K562 (cell line): ENCODE measurements around the gene DVL2.

Experiments
- CC2D1A ChIP-seq: fragments of 450-650 bp; IDR thresholded peaks from 2 replicates; pipeline ENCODE4 v1.6.1; 2017; ENCODE audit warnings: mild to moderate bottlenecking
- EP300 ChIP-seq: IDR thresholded peaks from 2 replicates; pipeline ENCODE4 v1.6.1; 2012; ENCODE audit warnings: low read length, improper control_type of control experiment
- JUN ChIP-seq, 2 experiments: sonication (generic) in 1 of 2; formaldehyde crosslinking in 1 of 2; IDR thresholded peaks; 2 replicates each; pipeline versions ENCODE4 v1.6.1 to v1.8.0; 2012 to 2022; ENCODE audit warnings: borderline replicate concordance in 2 of 2, mild to moderate bottlenecking in 2 of 2, improper control_type of control experiment in 1 of 2, low read depth in 1 of 2, low read length in 1 of 2, missing genetic modification reagents in 1 of 2
- NFE2L1 ChIP-seq: fragments of 450-650 bp; IDR thresholded peaks from 2 replicates; pipeline ENCODE4 v1.6.1; 2016; ENCODE audit warnings: missing genetic modification characterization, low read depth, mild to moderate bottlenecking, missing compliant biosample characterization, moderate library complexity, borderline replicate concordance
- PHTF2 ChIP-seq: fragments of 250-450 bp; sonication (Bioruptor Pico); IDR thresholded peaks from 2 replicates; pipeline ENCODE4 v1.5.0; 2021; ENCODE audit warnings: mild to moderate bottlenecking
- PRPF4 ChIP-seq: fragments of 200-400 bp; formaldehyde crosslinking; IDR thresholded peaks from one replicate; pipeline ENCODE4 v1.6.1; 2017; ENCODE audit warnings: low read length, low read depth, mild to moderate bottlenecking; ENCODE audit not compliant: insufficient read depth, poor library complexity, severe bottlenecking
- TAF7 ChIP-seq: fragments of 450-650 bp; IDR thresholded peaks from 2 replicates; pipeline ENCODE4 v1.6.1; 2016; ENCODE audit warnings: missing genetic modification characterization, missing compliant biosample characterization
- YY1 ChIP-seq, 3 experiments: IDR thresholded peaks; 2 replicates each; pipeline ENCODE4 v1.6.1; 2011; ENCODE audit warnings: low read length in 2 of 3, mild to moderate bottlenecking in 2 of 3, moderate library complexity in 2 of 3, borderline replicate concordance in 1 of 3, control low read depth in 1 of 3, low read depth in 1 of 3; ENCODE audit not compliant: insufficient read depth in 3 of 3, insufficient replicate concordance in 2 of 3, control insufficient read depth in 1 of 3, insufficient read length in 1 of 3; ENCODE audit errors: extremely low read depth in 1 of 3
- TF ChIP-seq, protein P1 (sequence below): fragments of 200-800 bp; sonication (Bioruptor generic); IDR thresholded peaks from 2 replicates; pipeline ENCODE4 v1.6.1; 2016; ENCODE audit warnings: missing genetic modification characterization, missing compliant biosample characterization
- TF ChIP-seq, protein P2 (sequence below): fragments of 150-350 bp; conservative IDR thresholded peaks from 2 replicates; pipeline ENCODE4 v1.6.1; 2014; ENCODE audit warnings: low read length
- TF ChIP-seq, protein P3 (sequence below): fragments of 150-350 bp; IDR thresholded peaks from 2 replicates; pipeline ENCODE4 v1.6.1; 2014; ENCODE audit warnings: low read depth, mild to moderate bottlenecking, low read length, borderline replicate concordance
- TF ChIP-seq, protein P4 (sequence below), 3 experiments: IDR thresholded peaks in 2 of 3; conservative IDR thresholded peaks in 1 of 3; 2 replicates each; pipeline ENCODE4 v1.5.1; 2011 to 2012; ENCODE audit warnings: low read length in 3 of 3, mild to moderate bottlenecking in 3 of 3, control low read depth in 2 of 3, improper control_type of control experiment in 1 of 3, inconsistent platforms in 1 of 3, low read depth in 1 of 3, mixed read lengths in 1 of 3, moderate library complexity in 1 of 3; ENCODE audit not compliant: insufficient read depth in 2 of 3
- TF ChIP-seq, protein P5 (sequence below): fragments of 450-650 bp; conservative IDR thresholded peaks from 2 replicates; pipeline ENCODE4 v1.6.1; 2016; ENCODE audit warnings: missing genetic modification characterization, low read depth, mild to moderate bottlenecking, control low read depth, missing compliant biosample characterization

DNA sequence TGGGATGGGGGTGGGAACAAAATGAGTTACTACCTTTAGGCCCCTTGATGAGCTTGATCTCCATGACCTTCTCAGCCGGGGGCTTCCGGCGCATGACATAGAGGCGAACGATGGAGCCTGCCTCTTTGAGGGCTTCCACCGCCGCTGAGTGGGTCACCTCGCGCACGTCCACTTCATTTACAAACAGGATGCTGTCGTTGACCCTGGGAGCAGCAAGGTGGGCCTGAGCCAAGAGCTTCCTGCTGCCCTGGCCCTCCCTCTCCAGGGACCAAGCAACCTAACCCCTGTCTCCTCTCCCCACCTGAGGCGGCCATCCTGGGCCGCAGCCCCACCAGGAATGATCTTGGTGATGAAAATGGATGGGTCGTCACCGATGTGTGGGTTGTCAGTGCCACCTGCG is 30.9 kb downstream of the DVL2 start:
- TF ChIP-seq, protein P1, sequence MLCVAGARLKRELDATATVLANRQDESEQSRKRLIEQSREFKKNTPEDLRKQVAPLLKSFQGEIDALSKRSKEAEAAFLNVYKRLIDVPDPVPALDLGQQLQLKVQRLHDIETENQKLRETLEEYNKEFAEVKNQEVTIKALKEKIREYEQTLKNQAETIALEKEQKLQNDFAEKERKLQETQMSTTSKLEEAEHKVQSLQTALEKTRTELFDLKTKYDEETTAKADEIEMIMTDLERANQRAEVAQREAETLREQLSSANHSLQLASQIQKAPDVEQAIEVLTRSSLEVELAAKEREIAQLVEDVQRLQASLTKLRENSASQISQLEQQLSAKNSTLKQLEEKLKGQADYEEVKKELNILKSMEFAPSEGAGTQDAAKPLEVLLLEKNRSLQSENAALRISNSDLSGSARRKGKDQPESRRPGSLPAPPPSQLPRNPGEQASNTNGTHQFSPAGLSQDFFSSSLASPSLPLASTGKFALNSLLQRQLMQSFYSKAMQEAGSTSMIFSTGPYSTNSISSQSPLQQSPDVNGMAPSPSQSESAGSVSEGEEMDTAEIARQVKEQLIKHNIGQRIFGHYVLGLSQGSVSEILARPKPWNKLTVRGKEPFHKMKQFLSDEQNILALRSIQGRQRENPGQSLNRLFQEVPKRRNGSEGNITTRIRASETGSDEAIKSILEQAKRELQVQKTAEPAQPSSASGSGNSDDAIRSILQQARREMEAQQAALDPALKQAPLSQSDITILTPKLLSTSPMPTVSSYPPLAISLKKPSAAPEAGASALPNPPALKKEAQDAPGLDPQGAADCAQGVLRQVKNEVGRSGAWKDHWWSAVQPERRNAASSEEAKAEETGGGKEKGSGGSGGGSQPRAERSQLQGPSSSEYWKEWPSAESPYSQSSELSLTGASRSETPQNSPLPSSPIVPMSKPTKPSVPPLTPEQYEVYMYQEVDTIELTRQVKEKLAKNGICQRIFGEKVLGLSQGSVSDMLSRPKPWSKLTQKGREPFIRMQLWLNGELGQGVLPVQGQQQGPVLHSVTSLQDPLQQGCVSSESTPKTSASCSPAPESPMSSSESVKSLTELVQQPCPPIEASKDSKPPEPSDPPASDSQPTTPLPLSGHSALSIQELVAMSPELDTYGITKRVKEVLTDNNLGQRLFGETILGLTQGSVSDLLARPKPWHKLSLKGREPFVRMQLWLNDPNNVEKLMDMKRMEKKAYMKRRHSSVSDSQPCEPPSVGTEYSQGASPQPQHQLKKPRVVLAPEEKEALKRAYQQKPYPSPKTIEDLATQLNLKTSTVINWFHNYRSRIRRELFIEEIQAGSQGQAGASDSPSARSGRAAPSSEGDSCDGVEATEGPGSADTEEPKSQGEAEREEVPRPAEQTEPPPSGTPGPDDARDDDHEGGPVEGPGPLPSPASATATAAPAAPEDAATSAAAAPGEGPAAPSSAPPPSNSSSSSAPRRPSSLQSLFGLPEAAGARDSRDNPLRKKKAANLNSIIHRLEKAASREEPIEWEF (CRISPR knock-in tag), result no peak
- TF ChIP-seq, protein P2, sequence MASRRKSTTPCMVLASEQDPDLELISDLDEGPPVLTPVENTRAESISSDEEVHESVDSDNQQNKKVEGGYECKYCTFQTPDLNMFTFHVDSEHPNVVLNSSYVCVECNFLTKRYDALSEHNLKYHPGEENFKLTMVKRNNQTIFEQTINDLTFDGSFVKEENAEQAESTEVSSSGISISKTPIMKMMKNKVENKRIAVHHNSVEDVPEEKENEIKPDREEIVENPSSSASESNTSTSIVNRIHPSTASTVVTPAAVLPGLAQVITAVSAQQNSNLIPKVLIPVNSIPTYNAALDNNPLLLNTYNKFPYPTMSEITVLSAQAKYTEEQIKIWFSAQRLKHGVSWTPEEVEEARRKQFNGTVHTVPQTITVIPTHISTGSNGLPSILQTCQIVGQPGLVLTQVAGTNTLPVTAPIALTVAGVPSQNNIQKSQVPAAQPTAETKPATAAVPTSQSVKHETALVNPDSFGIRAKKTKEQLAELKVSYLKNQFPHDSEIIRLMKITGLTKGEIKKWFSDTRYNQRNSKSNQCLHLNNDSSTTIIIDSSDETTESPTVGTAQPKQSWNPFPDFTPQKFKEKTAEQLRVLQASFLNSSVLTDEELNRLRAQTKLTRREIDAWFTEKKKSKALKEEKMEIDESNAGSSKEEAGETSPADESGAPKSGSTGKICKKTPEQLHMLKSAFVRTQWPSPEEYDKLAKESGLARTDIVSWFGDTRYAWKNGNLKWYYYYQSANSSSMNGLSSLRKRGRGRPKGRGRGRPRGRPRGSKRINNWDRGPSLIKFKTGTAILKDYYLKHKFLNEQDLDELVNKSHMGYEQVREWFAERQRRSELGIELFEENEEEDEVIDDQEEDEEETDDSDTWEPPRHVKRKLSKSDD, result no peak
- TF ChIP-seq CC2D1A, result no peak
- TF ChIP-seq NFE2L1 (tag), result no peak
- TF ChIP-seq YY1 (IDR thresholded peaks at IDR 0.05; ENCODE audit: borderline replicate concordance in 1 of 3, control insufficient read depth in 1 of 3, extremely low read depth in 1 of 3, insufficient read depth in 3 of 3, insufficient read length in 1 of 3, insufficient replicate concordance in 2 of 3, low read depth in 1 of 3, low read length in 2 of 3), result no peak
- no peak for TF ChIP-seq TAF7
- TF ChIP-seq, protein P3, sequence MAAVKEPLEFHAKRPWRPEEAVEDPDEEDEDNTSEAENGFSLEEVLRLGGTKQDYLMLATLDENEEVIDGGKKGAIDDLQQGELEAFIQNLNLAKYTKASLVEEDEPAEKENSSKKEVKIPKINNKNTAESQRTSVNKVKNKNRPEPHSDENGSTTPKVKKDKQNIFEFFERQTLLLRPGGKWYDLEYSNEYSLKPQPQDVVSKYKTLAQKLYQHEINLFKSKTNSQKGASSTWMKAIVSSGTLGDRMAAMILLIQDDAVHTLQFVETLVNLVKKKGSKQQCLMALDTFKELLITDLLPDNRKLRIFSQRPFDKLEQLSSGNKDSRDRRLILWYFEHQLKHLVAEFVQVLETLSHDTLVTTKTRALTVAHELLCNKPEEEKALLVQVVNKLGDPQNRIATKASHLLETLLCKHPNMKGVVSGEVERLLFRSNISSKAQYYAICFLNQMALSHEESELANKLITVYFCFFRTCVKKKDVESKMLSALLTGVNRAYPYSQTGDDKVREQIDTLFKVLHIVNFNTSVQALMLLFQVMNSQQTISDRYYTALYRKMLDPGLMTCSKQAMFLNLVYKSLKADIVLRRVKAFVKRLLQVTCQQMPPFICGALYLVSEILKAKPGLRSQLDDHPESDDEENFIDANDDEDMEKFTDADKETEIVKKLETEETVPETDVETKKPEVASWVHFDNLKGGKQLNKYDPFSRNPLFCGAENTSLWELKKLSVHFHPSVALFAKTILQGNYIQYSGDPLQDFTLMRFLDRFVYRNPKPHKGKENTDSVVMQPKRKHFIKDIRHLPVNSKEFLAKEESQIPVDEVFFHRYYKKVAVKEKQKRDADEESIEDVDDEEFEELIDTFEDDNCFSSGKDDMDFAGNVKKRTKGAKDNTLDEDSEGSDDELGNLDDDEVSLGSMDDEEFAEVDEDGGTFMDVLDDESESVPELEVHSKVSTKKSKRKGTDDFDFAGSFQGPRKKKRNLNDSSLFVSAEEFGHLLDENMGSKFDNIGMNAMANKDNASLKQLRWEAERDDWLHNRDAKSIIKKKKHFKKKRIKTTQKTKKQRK, result no peak
- TF ChIP-seq PRPF4, result no peak
- TF ChIP-seq, protein P4, sequence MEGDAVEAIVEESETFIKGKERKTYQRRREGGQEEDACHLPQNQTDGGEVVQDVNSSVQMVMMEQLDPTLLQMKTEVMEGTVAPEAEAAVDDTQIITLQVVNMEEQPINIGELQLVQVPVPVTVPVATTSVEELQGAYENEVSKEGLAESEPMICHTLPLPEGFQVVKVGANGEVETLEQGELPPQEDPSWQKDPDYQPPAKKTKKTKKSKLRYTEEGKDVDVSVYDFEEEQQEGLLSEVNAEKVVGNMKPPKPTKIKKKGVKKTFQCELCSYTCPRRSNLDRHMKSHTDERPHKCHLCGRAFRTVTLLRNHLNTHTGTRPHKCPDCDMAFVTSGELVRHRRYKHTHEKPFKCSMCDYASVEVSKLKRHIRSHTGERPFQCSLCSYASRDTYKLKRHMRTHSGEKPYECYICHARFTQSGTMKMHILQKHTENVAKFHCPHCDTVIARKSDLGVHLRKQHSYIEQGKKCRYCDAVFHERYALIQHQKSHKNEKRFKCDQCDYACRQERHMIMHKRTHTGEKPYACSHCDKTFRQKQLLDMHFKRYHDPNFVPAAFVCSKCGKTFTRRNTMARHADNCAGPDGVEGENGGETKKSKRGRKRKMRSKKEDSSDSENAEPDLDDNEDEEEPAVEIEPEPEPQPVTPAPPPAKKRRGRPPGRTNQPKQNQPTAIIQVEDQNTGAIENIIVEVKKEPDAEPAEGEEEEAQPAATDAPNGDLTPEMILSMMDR (IDR thresholded peaks at IDR 0.05 in 2 of 3, conservative IDR thresholded peaks at IDR 0.05 in 1 of 3; ENCODE audit: insufficient read depth in 2 of 3, low read depth in 1 of 3, low read length in 3 of 3), result no peak
- TF ChIP-seq JUN (IDR thresholded peaks at IDR 0.05; ENCODE audit: borderline replicate concordance, low read depth, low read length), result no peak
- TF ChIP-seq JUN (CRISPR knock-in tag; IDR thresholded peaks at IDR 0.05; ENCODE audit: borderline replicate concordance), result no peak
- TF ChIP-seq PHTF2 (CRISPR knock-in tag), result no peak
- no peak for TF ChIP-seq EP300
- TF ChIP-seq, protein P5, sequence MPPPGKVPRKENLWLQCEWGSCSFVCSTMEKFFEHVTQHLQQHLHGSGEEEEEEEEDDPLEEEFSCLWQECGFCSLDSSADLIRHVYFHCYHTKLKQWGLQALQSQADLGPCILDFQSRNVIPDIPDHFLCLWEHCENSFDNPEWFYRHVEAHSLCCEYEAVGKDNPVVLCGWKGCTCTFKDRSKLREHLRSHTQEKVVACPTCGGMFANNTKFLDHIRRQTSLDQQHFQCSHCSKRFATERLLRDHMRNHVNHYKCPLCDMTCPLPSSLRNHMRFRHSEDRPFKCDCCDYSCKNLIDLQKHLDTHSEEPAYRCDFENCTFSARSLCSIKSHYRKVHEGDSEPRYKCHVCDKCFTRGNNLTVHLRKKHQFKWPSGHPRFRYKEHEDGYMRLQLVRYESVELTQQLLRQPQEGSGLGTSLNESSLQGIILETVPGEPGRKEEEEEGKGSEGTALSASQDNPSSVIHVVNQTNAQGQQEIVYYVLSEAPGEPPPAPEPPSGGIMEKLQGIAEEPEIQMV (tag), result no peak
